HG03442 (cell line): ENCODE results near the gene XRCC1.
"Not testable (repeated sequence)": the region's sequence is repeated elsewhere in the genome, so short reads cannot be mapped to it uniquely, and the experiment has no call there.

Experiments used
- ATAC-seq: cut with Tn5 transposase; IDR thresholded peaks from one replicate; pipeline ENCODE4 v1.9.1; 2021; ENCODE audit warnings: mild to moderate bottlenecking, moderate library complexity; ENCODE audit not compliant: unreplicated experiment

XRCC1 gene

GRCh38 chr19:43599635-43600295 lies 24.4 kb upstream of the XRCC1 start:
- no peak for ATAC-seq

GRCh38 chr19:43598445-43599240 lies 23.3 kb upstream of the XRCC1 start:
- no peak for ATAC-seq

GRCh38 chr19:43597876-43598275 lies 22.5 kb upstream of the XRCC1 start:
- no peak for ATAC-seq

GRCh38 chr19:43596842-43597461 lies 21.6 kb upstream of the XRCC1 start:
- no peak for ATAC-seq

GRCh38 chr19:43595999-43596841 lies 20.9 kb upstream of the XRCC1 start, which contains the start of the genes IRGQ and ZNF576:
Gene IRGQ (minus strand): TSS chr19:43596134. CDS start chr19:43595338, 796 bp downstream.
Gene ZNF576 (plus strand): TSS chr19:43596595. CDS start chr19:43597109, 514 bp downstream.
- ATAC-seq, result peak; percentile 85

- ATAC-seq, result peak; percentile 3
Observed at GRCh38 chr19:43595605-43595998, 20.3 kb upstream of the XRCC1 start.

- ATAC-seq, result no peak
Observed at GRCh38 chr19:43594710-43595604, 19.6 kb upstream of the XRCC1 start.

- ATAC-seq, result no peak
Observed at GRCh38 chr19:43594081-43594697, 18.9 kb upstream of the XRCC1 start.

GRCh38 chr19:43592800-43593350 lies 17.5 kb upstream of the XRCC1 start:
- ATAC-seq, result no peak

GRCh38 chr19:43591904-43592772 lies 16.8 kb upstream of the XRCC1 start:
- no peak for ATAC-seq

- no peak for ATAC-seq
Observed at GRCh38 chr19:43589678-43590077, 14.4 kb upstream of the XRCC1 start.

- no peak for ATAC-seq
Observed at GRCh38 chr19:43589277-43589676, 13.9 kb upstream of the XRCC1 start.

- not testable (repeated sequence) for ATAC-seq
Observed at GRCh38 chr19:43587029-43587428, 11.7 kb upstream of the XRCC1 start.

- ATAC-seq, result no peak
Observed at GRCh38 chr19:43586346-43586745, 11.0 kb upstream of the XRCC1 start.

- no peak for ATAC-seq
Observed at GRCh38 chr19:43584484-43584883, 9.2 kb upstream of the XRCC1 start.

GRCh38 chr19:43582495-43582894 lies 7.2 kb upstream of the XRCC1 start:
- no peak for ATAC-seq

GRCh38 chr19:43581467-43581866 lies 6.1 kb upstream of the XRCC1 start:
- no peak for ATAC-seq

- ATAC-seq, result no peak
Observed at GRCh38 chr19:43578787-43579186, 3.5 kb upstream of the XRCC1 start.
